PC-3 (cell line): Measurements from ENCODE around the gene KRTAP9-9. TPM values are rescaled to one million over a fixed set of nuclear protein-coding genes. Genes with fewer than 3 reads are reported as not detected.

Experiments
- ATAC-seq: fragments of 200-7000 bp; cut with Tn5 transposase; 2 replicates; pipeline ENCODE4 v1.9.1; 2020; ENCODE audit warnings: mild to moderate bottlenecking, moderate library complexity
- BruUV-seq: library from RNA; stranded (reverse); fragments of 400-500 nt; replicated peaks from 2 replicates; lab custom pipeline; 2021; lab: Mats Ljungman, UMichigan
- CTCF ChIA-PET: fragments of 300-600 bp; sonication (Branson Sonifier 250); formaldehyde crosslinking; loops from one replicate; lab custom pipeline; 2022; ENCODE audit warnings: antibody characterized with exemption; lab: Charles Lee
- POLR2A ChIA-PET: fragments of 300-600 bp; sonication (Branson Sonifier 250); formaldehyde crosslinking; loops from one replicate; lab custom pipeline; 2022; ENCODE audit warnings: antibody characterized with exemption; ENCODE audit not compliant: unreplicated experiment; lab: Charles Lee
- DNase-seq: peaks from one replicate; pipeline ENCODE4 v3.0.0-alpha.2; 2015
- H2AFZ ChIP-seq: fragments of 300-600 bp; sonication (generic); 2 replicates; pipeline ENCODE4 v1.6.0; 2016; ENCODE audit warnings: antibody characterized with exemption, low read length
- H3F3A ChIP-seq: fragments of 300-600 bp; sonication (generic); one replicate; pipeline ENCODE4 v1.6.0; 2017; ENCODE audit warnings: antibody characterized with exemption, low read length, control low read depth, mild to moderate bottlenecking; ENCODE audit not compliant: unreplicated experiment
- H3K27ac ChIP-seq: fragments of 300-600 bp; sonication (generic); 2 replicates; pipeline ENCODE4 v1.5.1; 2016; ENCODE audit warnings: mild to moderate bottlenecking, low read length
- H3K27me3 ChIP-seq: fragments of 300-600 bp; sonication (generic); 2 replicates; pipeline ENCODE4 v1.6.1; 2016; ENCODE audit warnings: low read length, mixed read lengths
- H3K36me3 ChIP-seq: fragments of 300-600 bp; sonication (generic); 2 replicates; pipeline ENCODE4 v1.6.1; 2016; ENCODE audit warnings: low read depth, mixed run types, low read length, mixed read lengths
- H3K4me1 ChIP-seq: fragments of 300-600 bp; sonication (generic); 2 replicates; pipeline ENCODE4 v1.5.1; 2016; ENCODE audit warnings: low read length; ENCODE audit not compliant: insufficient read depth
- H3K4me2 ChIP-seq: fragments of 300-600 bp; sonication (generic); 2 replicates; pipeline ENCODE4 v1.6.0; 2016; ENCODE audit warnings: low read length
- H3K4me3 ChIP-seq: fragments of 300-600 bp; sonication (generic); 2 replicates; pipeline ENCODE4 v1.5.1; 2016; ENCODE audit warnings: mild to moderate bottlenecking, low read length, mixed read lengths
- H3K79me2 ChIP-seq: fragments of 300-600 bp; sonication (generic); 2 replicates; pipeline ENCODE4 v1.6.1; 2017; ENCODE audit warnings: low read length, mixed read lengths
- H3K9ac ChIP-seq: fragments of 300-600 bp; sonication (generic); 2 replicates; pipeline ENCODE4 v1.6.0; 2016; ENCODE audit warnings: mild to moderate bottlenecking, low read length
- H3K9me2 ChIP-seq: fragments of 300-600 bp; sonication (generic); replicated peaks from 2 replicates; pipeline ENCODE4 v1.6.1; 2016; ENCODE audit warnings: mixed run types, low read length, mixed read lengths
- H3K9me3 ChIP-seq: fragments of 300-600 bp; sonication (generic); 2 replicates; pipeline ENCODE4 v1.6.1; 2016; ENCODE audit warnings: low read length, mixed read lengths
- H4K20me1 ChIP-seq: fragments of 300-600 bp; sonication (generic); 2 replicates; pipeline ENCODE4 v1.6.1; 2016; ENCODE audit warnings: low read length, mixed read lengths
- EZH2 ChIP-seq: fragments of 300-600 bp; sonication (generic); IDR thresholded peaks from one replicate; pipeline ENCODE4 v1.6.1; 2017; ENCODE audit warnings: antibody characterized with exemption, mild to moderate bottlenecking, low read length; ENCODE audit not compliant: unreplicated experiment
- EZH2phosphoT487 ChIP-seq: fragments of 300-600 bp; sonication (generic); IDR thresholded peaks from 2 replicates; pipeline ENCODE4 v1.6.1; 2018; ENCODE audit warnings: mild to moderate bottlenecking, antibody characterized with exemption, low read length, borderline replicate concordance
- intact Hi-C: fragments of 100-400 bp; cut with micrococcal nuclease; formaldehyde crosslinking; loops from 2 replicates; pipeline ENCODE4 v1.9.0; 2023
- total RNA-seq: library from RNA; depleted of rRNA; stranded (reverse); fragments of >200 nt; gene quantifications from 2 replicates; pipeline ENCODE4 v1.2.3, GENCODE V29; 2014
- TF ChIP-seq, protein P1 (sequence below): fragments of 300-600 bp; sonication (generic); conservative IDR thresholded peaks from 2 replicates; pipeline ENCODE4 v1.5.1; 2017; ENCODE audit warnings: antibody characterized with exemption, low read depth, mild to moderate bottlenecking, low read length

KRTAP9-9 gene
- total RNA-seq, 1 experiment from 2014 or later, result not detected

DNA sequence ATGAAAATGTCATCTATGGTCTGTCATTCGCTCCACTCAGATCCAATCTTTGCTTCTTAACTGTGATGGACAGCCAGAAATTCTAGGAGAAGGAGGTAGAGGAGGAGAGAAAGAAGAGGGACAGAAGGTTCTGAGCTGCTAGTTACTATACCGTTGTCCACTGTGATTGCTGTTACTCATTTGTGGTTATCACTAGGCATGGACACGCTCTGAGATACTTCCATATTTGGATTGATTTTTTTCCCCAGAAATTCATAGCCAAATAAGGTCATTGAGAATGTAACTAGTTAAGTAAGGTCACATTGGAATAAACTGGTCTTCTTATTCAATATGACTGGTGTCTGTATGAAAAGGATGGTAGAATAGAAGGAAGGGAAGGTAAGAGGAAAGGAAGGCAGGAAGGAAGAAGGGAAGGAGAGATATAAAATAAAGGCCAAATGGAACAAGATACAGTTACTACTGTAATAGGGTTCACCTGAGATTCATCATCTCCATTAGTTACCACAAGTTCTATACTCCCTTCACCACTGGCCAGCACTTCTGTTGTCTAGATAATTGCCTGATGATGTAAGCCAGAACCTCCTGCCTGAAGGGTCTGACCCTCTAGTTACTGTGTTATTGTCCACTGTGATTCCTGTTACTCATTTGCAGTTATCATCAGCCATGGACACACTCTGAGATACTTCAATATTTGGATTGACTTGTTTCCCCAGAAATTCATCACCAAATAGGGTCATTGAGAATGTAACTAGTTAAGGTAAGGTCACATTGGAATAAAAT is 23.2 kb downstream of the KRTAP9-9 start:
- no peak for DNase-seq
- CTCF ChIA-PET, result no interaction called here
- Histone ChIP-seq H3K79me2 (no peaks in the 10 kb centered on the region), H3K4me1 (no peaks in the 10 kb centered on the region), H3K27me3 (no peaks in the 10 kb centered on the region), H3K4me2 (no peak overlapping the region), H3K9me2 (no peaks in the 10 kb centered on the region), H3K27ac (no peak overlapping the region), H3K36me3 (no peaks in the 10 kb centered on the region), H3F3A (no peaks in the 10 kb centered on the region), H2AFZ (no peak overlapping the region), H3K9ac (no peak overlapping the region), H3K9me3 (no peaks in the 10 kb centered on the region), H3K4me3 (no peak overlapping the region), H4K20me1 (no peaks in the 10 kb centered on the region)
- no peak for TF ChIP-seq EZH2
- TF ChIP-seq, protein P1, sequence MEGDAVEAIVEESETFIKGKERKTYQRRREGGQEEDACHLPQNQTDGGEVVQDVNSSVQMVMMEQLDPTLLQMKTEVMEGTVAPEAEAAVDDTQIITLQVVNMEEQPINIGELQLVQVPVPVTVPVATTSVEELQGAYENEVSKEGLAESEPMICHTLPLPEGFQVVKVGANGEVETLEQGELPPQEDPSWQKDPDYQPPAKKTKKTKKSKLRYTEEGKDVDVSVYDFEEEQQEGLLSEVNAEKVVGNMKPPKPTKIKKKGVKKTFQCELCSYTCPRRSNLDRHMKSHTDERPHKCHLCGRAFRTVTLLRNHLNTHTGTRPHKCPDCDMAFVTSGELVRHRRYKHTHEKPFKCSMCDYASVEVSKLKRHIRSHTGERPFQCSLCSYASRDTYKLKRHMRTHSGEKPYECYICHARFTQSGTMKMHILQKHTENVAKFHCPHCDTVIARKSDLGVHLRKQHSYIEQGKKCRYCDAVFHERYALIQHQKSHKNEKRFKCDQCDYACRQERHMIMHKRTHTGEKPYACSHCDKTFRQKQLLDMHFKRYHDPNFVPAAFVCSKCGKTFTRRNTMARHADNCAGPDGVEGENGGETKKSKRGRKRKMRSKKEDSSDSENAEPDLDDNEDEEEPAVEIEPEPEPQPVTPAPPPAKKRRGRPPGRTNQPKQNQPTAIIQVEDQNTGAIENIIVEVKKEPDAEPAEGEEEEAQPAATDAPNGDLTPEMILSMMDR, result no peak
- TF ChIP-seq EZH2phosphoT487, result no peak
- ATAC-seq, result no peak
- POLR2A ChIA-PET, result no interaction called here
- intact Hi-C loops, result no loop called here
- BruUV-seq, result no TSS peak

DNA sequence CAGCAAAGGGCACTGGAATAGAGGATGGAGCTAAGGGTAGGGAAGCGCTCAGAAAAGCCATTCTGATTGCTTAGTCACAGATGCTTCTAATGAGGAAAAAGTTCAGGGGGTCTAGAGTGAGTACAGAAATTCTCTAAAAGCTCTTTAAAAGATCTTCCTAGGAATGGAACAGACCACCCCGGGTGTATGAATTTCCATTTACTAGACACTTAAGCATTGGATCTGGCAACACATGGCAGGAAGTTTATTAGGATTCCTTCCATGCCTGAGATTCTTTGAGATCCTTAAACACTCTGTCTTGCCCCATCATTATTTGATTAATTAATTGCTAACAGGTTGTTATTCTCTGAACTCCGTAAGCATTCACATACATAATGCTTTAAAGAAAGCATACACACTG is 28.9 kb downstream of the KRTAP9-9 start:
- Histone ChIP-seq H2AFZ (no peak overlapping the region), H3K4me1 (no peaks in the 10 kb centered on the region), H3K4me2 (no peak overlapping the region), H4K20me1 (no peaks in the 10 kb centered on the region), H3K27me3 (no peaks in the 10 kb centered on the region), H3K9ac (no peak overlapping the region), H3F3A (no peaks in the 10 kb centered on the region), H3K79me2 (no peaks in the 10 kb centered on the region), H3K36me3 (no peaks in the 10 kb centered on the region), H3K27ac (no peak overlapping the region), H3K9me3 (no peaks in the 10 kb centered on the region), H3K4me3 (no peak overlapping the region), H3K9me2 (no peaks in the 10 kb centered on the region)
- POLR2A ChIA-PET, result no interaction called here
- ATAC-seq, result no peak
- intact Hi-C loops, result no loop called here
- CTCF ChIA-PET, result no interaction called here
- no TSS peak for BruUV-seq
- TF ChIP-seq EZH2 (no peak), EZH2phosphoT487 (no peak)
- TF ChIP-seq, protein P1, result no peak
- no peak for DNase-seq

DNA sequence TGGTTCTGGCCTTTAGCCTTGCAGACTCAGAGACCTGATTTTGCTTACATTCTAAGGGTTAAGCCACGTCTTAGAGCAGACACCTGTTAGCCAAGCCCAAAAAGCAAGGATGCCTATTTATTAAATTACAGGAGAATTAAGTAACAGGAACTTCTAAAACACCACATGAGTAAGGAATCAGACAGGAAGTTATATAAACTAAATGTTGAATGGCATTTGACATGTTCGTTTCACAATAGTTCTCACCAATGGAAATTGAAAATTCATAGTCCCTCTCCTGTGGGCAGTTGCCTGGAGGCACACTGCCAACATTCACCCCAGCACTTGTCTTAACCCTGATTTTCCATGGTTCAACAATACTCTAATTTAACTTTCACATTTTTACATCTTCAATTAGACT is 29.4 kb downstream of the KRTAP9-9 start:
- POLR2A ChIA-PET, result no interaction called here
- no peaks in the 10 kb centered on the region for H3K27me3 ChIP-seq
- no peaks in the 10 kb centered on the region for H3K36me3 ChIP-seq
- H3K27ac ChIP-seq, result no peak overlapping the region
- H3K4me2 ChIP-seq, result no peak overlapping the region
- intact Hi-C loops, result no loop called here
- H3F3A ChIP-seq, result no peaks in the 10 kb centered on the region
- no peak for TF ChIP-seq EZH2
- TF ChIP-seq, protein P1, result no peak
- no peak for TF ChIP-seq EZH2phosphoT487
- no peak overlapping the region for H3K9ac ChIP-seq
- H2AFZ ChIP-seq, result no peak overlapping the region
- peak; percentile 6 for DNase-seq
- no peaks in the 10 kb centered on the region for H4K20me1 ChIP-seq
- H3K4me1 ChIP-seq, result no peaks in the 10 kb centered on the region
- no peak overlapping the region for H3K4me3 ChIP-seq
- no peaks in the 10 kb centered on the region for H3K9me2 ChIP-seq
- H3K79me2 ChIP-seq, result no peaks in the 10 kb centered on the region
- CTCF ChIA-PET, result no interaction called here
- no peak for ATAC-seq
- BruUV-seq, result no TSS peak
- no peaks in the 10 kb centered on the region for H3K9me3 ChIP-seq
